H1 (cell line): ENCODE measurements around the gene CDR2. TPM values are rescaled to one million over a fixed set of nuclear protein-coding genes. Genes with fewer than 3 reads are reported as not detected.

Source experiments
- CTCF ChIA-PET: fragments of 300-600 bp; sonication (Branson Sonifier 250); formaldehyde crosslinking; loops from one replicate; lab custom pipeline; 2021; ENCODE audit not compliant: partially characterized antibody; lab: Charles Lee
- POLR2A ChIA-PET: fragments of 300-600 bp; sonication (Branson Sonifier 250); formaldehyde crosslinking; loops from one replicate; lab custom pipeline; 2021; ENCODE audit warnings: inconsistent platforms; ENCODE audit not compliant: partially characterized antibody; lab: Charles Lee
- DNase-seq, 2 experiments: peaks; one replicate each; pipeline versions ENCODE4 v3.0.0 to v3.0.0-alpha.2; 2010 to 2022; ENCODE audit warnings: low spot score in 2 of 2, low read depth in 1 of 2, mixed read lengths in 1 of 2
- FAIRE-seq: peaks from 2 replicates; lab custom pipeline; 2011; peaks lifted over from hg19 to GRCh38; lab: Jason Lieb, UNC
- H2AFZ ChIP-seq: 2 replicates; pipeline ENCODE4 v1.8.1; 2012; ENCODE audit warnings: low read length, inconsistent platforms
- H2AK5ac ChIP-seq: 2 replicates; pipeline ENCODE4 v1.6.1; 2013; ENCODE audit warnings: low read depth, low read length
- H2BK120ac ChIP-seq: replicated peaks from 2 replicates; pipeline ENCODE3; 2013; ENCODE audit warnings: low read depth, low read length, inconsistent platforms
- H2BK12ac ChIP-seq: 2 replicates; pipeline ENCODE4 v1.6.1; 2013; ENCODE audit warnings: low read depth, low read length
- H2BK15ac ChIP-seq: 2 replicates; pipeline ENCODE4 v1.6.1; 2013; ENCODE audit warnings: low read length
- H2BK20ac ChIP-seq: 2 replicates; pipeline ENCODE4 v1.6.1; 2013; ENCODE audit warnings: low read length
- H2BK5ac ChIP-seq: 2 replicates; pipeline ENCODE4 v1.6.1; 2013; ENCODE audit warnings: low read depth, low read length
- H3K14ac ChIP-seq: 2 replicates; pipeline ENCODE4 v1.6.1; 2013; ENCODE audit warnings: inconsistent platforms; ENCODE audit not compliant: insufficient read length
- H3K18ac ChIP-seq: 2 replicates; pipeline ENCODE4 v1.6.1; 2013; ENCODE audit warnings: low read length; ENCODE audit errors: extremely low read depth
- H3K23ac ChIP-seq: 2 replicates; pipeline ENCODE4 v1.6.1; 2013; ENCODE audit warnings: inconsistent platforms; ENCODE audit not compliant: insufficient read length
- H3K23me2 ChIP-seq: 2 replicates; pipeline ENCODE4 v1.6.1; 2013; ENCODE audit warnings: low read depth, low read length
- H3K27ac ChIP-seq: 2 replicates; pipeline ENCODE4 v1.6.1; 2011; ENCODE audit warnings: low read depth, low read length, inconsistent platforms
- H3K27me3 ChIP-seq, 4 experiments: replicated peaks in 1 of 4; 1 replicate in 1 of 4; 2 replicates in 3 of 4; pipeline versions ENCODE4 v1.6.1 to v1.8.1; 2011 to 2013; ENCODE audit warnings: low read length in 3 of 4, mild to moderate bottlenecking in 3 of 4, inconsistent platforms in 2 of 4, mixed read lengths in 2 of 4, moderate library complexity in 1 of 4; ENCODE audit not compliant: control insufficient read depth in 3 of 4, insufficient read depth in 3 of 4; ENCODE audit errors: extremely low read depth in 1 of 4
- H3K36me3 ChIP-seq, 4 experiments: 2 replicates each; pipeline versions ENCODE4 v1.6.1 to v1.8.1; 2011 to 2013; ENCODE audit warnings: mild to moderate bottlenecking in 4 of 4, low read length in 3 of 4, moderate library complexity in 2 of 4, control low read depth in 1 of 4, inconsistent platforms in 1 of 4; ENCODE audit not compliant: insufficient read depth in 4 of 4, control insufficient read depth in 2 of 4
- H3K4ac ChIP-seq: replicated peaks from 2 replicates; pipeline ENCODE3; 2013; ENCODE audit warnings: low read length, low read depth, mixed read lengths, inconsistent platforms; ENCODE audit not compliant: insufficient read length
- H3K4me1 ChIP-seq, 4 experiments: replicated peaks in 1 of 4; 1 replicate in 1 of 4; 2 replicates in 3 of 4; pipeline versions ENCODE4 v1.6.1 to v1.8.1; 2011 to 2013; ENCODE audit warnings: low read length in 3 of 4, inconsistent platforms in 2 of 4, mixed read lengths in 1 of 4; ENCODE audit not compliant: insufficient read depth in 4 of 4, control insufficient read depth in 3 of 4
- H3K4me2 ChIP-seq, 2 experiments: 2 replicates each; pipeline versions ENCODE4 v1.6.1 to v1.8.1; 2011 to 2013; ENCODE audit warnings: low read depth in 2 of 2, low read length in 2 of 2, control low read depth in 1 of 2, inconsistent platforms in 1 of 2, mild to moderate bottlenecking in 1 of 2; ENCODE audit not compliant: insufficient read depth in 1 of 2
- H3K4me3 ChIP-seq, 4 experiments: fragments of 200-600, 300-600 bp in 1 of 4; sonication (generic), shearing (Covaris generic), sonication (Bioruptor Twin) in 1 of 4; 2 replicates each; pipeline versions ENCODE4 v1.5.1 to v1.8.1; 2011 to 2016; ENCODE audit warnings: low read length in 4 of 4, low read depth in 3 of 4, control low read depth in 2 of 4, inconsistent platforms in 2 of 4, mild to moderate bottlenecking in 2 of 4, mixed read lengths in 1 of 4, moderate library complexity in 1 of 4; ENCODE audit not compliant: insufficient read depth in 2 of 4; ENCODE audit errors: extremely low read depth in 1 of 4
- H3K56ac ChIP-seq: replicated peaks from 2 replicates; pipeline ENCODE3; 2013; ENCODE audit warnings: low read depth, mild to moderate bottlenecking, mixed read lengths, low read length, inconsistent platforms; ENCODE audit not compliant: insufficient read length
- H3K79me1 ChIP-seq: 2 replicates; pipeline ENCODE4 v1.6.1; 2013; ENCODE audit warnings: low read depth, low read length, control low read depth
- H3K79me2 ChIP-seq, 2 experiments: 2 replicates each; pipeline versions ENCODE4 v1.6.1 to v1.8.1; 2012 to 2013; ENCODE audit warnings: low read length in 2 of 2, mild to moderate bottlenecking in 2 of 2, inconsistent platforms in 1 of 2; ENCODE audit not compliant: insufficient read depth in 2 of 2, control insufficient read depth in 1 of 2
- H3K9ac ChIP-seq, 4 experiments: replicated peaks in 1 of 4; 1 replicate in 1 of 4; 2 replicates in 3 of 4; pipeline versions ENCODE4 v1.6.1 to v1.8.1; 2011 to 2013; ENCODE audit warnings: low read depth in 3 of 4, low read length in 3 of 4, control low read depth in 2 of 4, mild to moderate bottlenecking in 2 of 4, moderate library complexity in 2 of 4, inconsistent platforms in 1 of 4; ENCODE audit errors: extremely low read depth in 1 of 4
- H3K9me3 ChIP-seq, 2 experiments: 2 replicates each; pipeline versions ENCODE4 v1.6.1 to v1.8.1; 2012 to 2013; ENCODE audit warnings: mild to moderate bottlenecking in 2 of 2, moderate library complexity in 2 of 2, control low read depth in 1 of 2, inconsistent platforms in 1 of 2, low read depth in 1 of 2, low read length in 1 of 2, mixed read lengths in 1 of 2; ENCODE audit not compliant: insufficient read depth in 2 of 2
- H4K20me1 ChIP-seq, 2 experiments: replicated peaks in 1 of 2; 2 replicates each; pipeline versions ENCODE3 to v1.8.1; 2011 to 2013; ENCODE audit warnings: inconsistent platforms in 2 of 2, low read length in 2 of 2, mild to moderate bottlenecking in 1 of 2; ENCODE audit not compliant: insufficient read depth in 2 of 2, control insufficient read depth in 1 of 2
- H4K5ac ChIP-seq: 2 replicates; pipeline ENCODE4 v1.6.1; 2013; ENCODE audit warnings: low read length, low read depth, mixed read lengths, inconsistent platforms; ENCODE audit not compliant: insufficient read length
- H4K8ac ChIP-seq: 2 replicates; pipeline ENCODE4 v1.8.0; 2013; ENCODE audit warnings: mild to moderate bottlenecking, moderate library complexity, low read length, inconsistent platforms; ENCODE audit not compliant: insufficient read depth; ENCODE audit errors: extremely low read depth
- H4K91ac ChIP-seq: replicated peaks from 2 replicates; pipeline ENCODE3; 2013; ENCODE audit warnings: low read length, mixed read lengths, inconsistent platforms; ENCODE audit not compliant: insufficient read length
- BACH1 ChIP-seq: IDR thresholded peaks from 2 replicates; pipeline ENCODE4 v1.6.1; 2012; ENCODE audit warnings: low read length, improper control_type of control experiment
- EZH2 ChIP-seq: fragments of 200-600 bp; sonication (generic); IDR thresholded peaks from 2 replicates; pipeline ENCODE4 v1.7.1; 2012; ENCODE audit warnings: low read depth, mild to moderate bottlenecking, moderate library complexity, low read length, inconsistent platforms; ENCODE audit not compliant: severe bottlenecking
- WGBS, 2 experiments: shearing (Covaris generic) in 1 of 2; methylation state at CpG; one replicate each; pipeline versions ENCODE4 v1.1.6 to v1.1.7; 2013 to 2015; ENCODE audit warnings: low lambda C conversion rate in 2 of 2, mixed read lengths in 2 of 2, inconsistent platforms in 1 of 2, low coverage in 1 of 2, missing lambda C conversion rate in 1 of 2; ENCODE audit not compliant: insufficient replicate concordance in 2 of 2, insufficient coverage in 1 of 2, insufficient read length in 1 of 2; ENCODE audit errors: extremely low coverage in 1 of 2, missing lambda C conversion rate in 1 of 2; 5-methylcytosine and 5-hydroxymethylcytosine counted together
- polyA plus RNA-seq, 7 experiments: library from polyadenylated mRNA; depleted of rRNA in 3 of 7; stranded (reverse) in 5 of 7; unstranded in 2 of 7; fragments of >200 nt in 5 of 7; fragments of 200-250 nt in 2 of 7; gene quantifications; 1 replicate in 5 of 7; 2 replicates in 1 of 7; 4 replicates in 1 of 7; pipeline versions ENCODE4 v1.2.1 to v1.2.3, GENCODE V29; 2011 to 2013; ENCODE audit warnings: missing spikeins in 2 of 7, mixed read lengths in 2 of 7
- total RNA-seq: library from RNA; stranded (reverse); fragmentation: NEBNext Ultra II Directional; extraction: Animal tissue kit (Norgen Biotek cat#: 25700); gene quantifications from 2 replicates; pipeline ENCODE4 v1.2.1, GENCODE V29; 2021

The CDR2 gene
- total and polyA plus RNA-seq, 2 of the 8 experiments (the other 6 are each of a cell fraction or from before 2014, with no cell fraction given): 16.3 to 34.9 TPM

DNA sequence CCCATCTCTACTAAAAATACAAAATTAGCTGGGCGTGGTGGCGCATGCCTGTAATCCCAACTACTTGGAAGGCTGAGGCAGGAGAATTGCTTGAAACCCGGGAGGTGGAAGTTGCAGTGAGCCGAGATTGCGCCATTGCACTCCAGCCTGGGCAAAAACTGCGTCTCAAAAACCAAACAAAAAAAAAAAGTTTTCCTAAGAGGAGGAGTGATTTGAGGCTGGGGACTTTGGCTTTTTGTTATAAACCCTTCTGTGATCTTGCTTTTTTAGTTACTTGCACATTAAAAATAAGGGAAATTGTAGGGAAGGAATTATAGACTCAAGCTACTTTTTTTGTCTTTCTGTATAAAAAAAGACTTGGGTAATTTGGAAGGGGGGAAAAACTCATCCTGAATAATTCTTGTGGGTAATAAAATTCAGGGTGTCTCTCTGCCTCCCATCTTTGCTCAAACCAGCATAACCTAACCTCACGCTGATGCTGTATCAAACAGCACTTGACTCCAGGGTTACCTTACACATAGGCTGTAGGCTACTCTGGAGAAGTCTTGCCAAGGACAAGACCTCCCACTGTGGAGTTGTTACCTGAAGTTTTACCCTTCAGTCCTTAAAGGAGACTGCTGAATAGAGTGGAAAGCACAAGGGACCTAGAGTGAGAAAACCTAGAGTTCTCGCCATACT lies 1.7 kb upstream of the CDR2 start:
- no peak overlapping the region for H3K18ac ChIP-seq
- no peaks in the 10 kb centered on the region; a peak in 1 of 8 replicates for H3K36me3 ChIP-seq
- peak overlapping the region in 1 of 2 experiments; percentile 99; a peak in 1 of 4 replicates for H3K4me2 ChIP-seq
- H3K79me2 ChIP-seq: peaks cover 7 to 26% of the 10 kb centered on the region in 2 experiments; a peak in 3 of 4 replicates
- H2BK120ac ChIP-seq: no peak overlapping the region
- H2AFZ ChIP-seq: no peak overlapping the region
- no peak overlapping the region for H3K4ac ChIP-seq
- peaks cover 0 to 7% (median 7%) of the 10 kb centered on the region in 4 experiments; a peak in 5 of 7 replicates for H3K4me1 ChIP-seq
- ChIA-PET POLR2A (interaction anchor here (2.3 kb wide), 1 partner anchor 11 kb away, joined by 8 read pairs; no protein-coding TSS in a partner anchor), CTCF (interaction anchor here (0.6 kb wide), 1 partner anchor 52 kb away, joined by 3 read pairs; no protein-coding TSS in a partner anchor)
- peaks cover 11% of the 10 kb centered on the region for H3K79me1 ChIP-seq
- no peak overlapping the region for H3K14ac ChIP-seq
- no peak overlapping the region for H4K8ac ChIP-seq
- WGBS, 2 experiments: 88% methylated on average over 8 of the region's 8 CpGs; no CpG with 5 or more reads in 1 of the 2 experiments
- no peak for DNase-seq
- no peak overlapping the region for H2BK12ac ChIP-seq
- no peak overlapping the region for H2BK15ac ChIP-seq
- H2BK5ac ChIP-seq: no peak overlapping the region
- H3K9ac ChIP-seq: no peak overlapping the region
- H3K27me3 ChIP-seq: no peaks in the 10 kb centered on the region; a peak in 4 of 7 replicates
- H2BK20ac ChIP-seq: no peak overlapping the region
- H3K23me2 ChIP-seq: peaks cover 13% of the 10 kb centered on the region
- no peak overlapping the region for H4K5ac ChIP-seq
- no peaks in the 10 kb centered on the region for H3K9me3 ChIP-seq
- H3K56ac ChIP-seq: no peak overlapping the region
- no peak overlapping the region for H2AK5ac ChIP-seq
- no peak overlapping the region for H3K4me3 ChIP-seq
- no peak overlapping the region for H3K23ac ChIP-seq
- no peak for FAIRE-seq
- no peak overlapping the region for H4K91ac ChIP-seq
- H4K20me1 ChIP-seq: peaks cover 0 to 10% of the 10 kb centered on the region in 2 experiments
- no peak overlapping the region for H3K27ac ChIP-seq
- TF ChIP-seq BACH1 (no peak), EZH2 (no peak)
